Pancreas (tissue), 10 donors: ENCODE measurements around the gene ADAMTSL5. TPM values are rescaled to one million over a fixed set of nuclear protein-coding genes. Genes with fewer than 3 reads are reported as not detected.
"Not testable (repeated sequence)": the region's sequence is repeated elsewhere in the genome, so short reads cannot be mapped to it uniquely, and the experiment has no call there.

Source experiments
- ATAC-seq, 4 donors: fragments of 200-7000 bp; cut with Tn5 transposase; one replicate each; pipeline versions ENCODE4 v1.8.0 to v1.9.1; 2020; ENCODE audit warnings: mild to moderate bottlenecking in 4 of 4, moderate library complexity in 4 of 4
- DNase-seq, 6 donors: peaks; one replicate each; pipeline ENCODE4 v3.0.0-alpha.2; 2020
- FAIRE-seq: peaks from 2 replicates; lab custom pipeline; 2012; peaks lifted over from hg19 to GRCh38; lab: Jason Lieb, UNC
- H3K27ac ChIP-seq, 4 donors: fragments of 200-600 bp; sonication (generic); 1 replicate in 3 of 4; 2 replicates in 1 of 4; pipeline versions ENCODE4 v1.5.0 to v1.8.0; 2020
- H3K27me3 ChIP-seq, 4 donors: fragments of 200-600 bp; one replicate each; pipeline ENCODE4 v1.8.0; 2021
- H3K36me3 ChIP-seq, 3 donors: fragments of 200-600 bp; sonication (generic) in 1 of 3; one replicate each; pipeline versions ENCODE4 v1.5.0 to v1.8.0; 2020 to 2021
- H3K4me1 ChIP-seq, 3 donors: fragments of 200-600 bp; one replicate each; pipeline ENCODE4 v1.8.0; 2021
- H3K4me3 ChIP-seq, 4 donors: fragments of 200-600 bp; sonication (generic) in 2 of 4; one replicate each; pipeline versions ENCODE4 v1.5.0 to v1.8.0; 2020 to 2021
- H3K9me3 ChIP-seq, 4 donors: fragments of 200-600 bp; one replicate each; pipeline ENCODE4 v1.8.0; 2021
- CTCF ChIP-seq, 4 donors: fragments of 200-600 bp; sonication (generic) in 3 of 4; IDR thresholded peaks; one replicate each; pipeline versions ENCODE4 v1.5.0 to v1.8.0; 2021; ENCODE audit warnings: antibody characterized with exemption in 4 of 4
- WGBS, 2 donors: extraction: QIAGEN DNeasy Blood & Tissue Kit; methylation state at CpG; one replicate each; pipeline ENCODE4 v1.1.7; 2013; 5-methylcytosine and 5-hydroxymethylcytosine counted together
- intact Hi-C, 3 donors: fragments of 100-400 bp; cut with DNase I; formaldehyde crosslinking; loops; one replicate each; pipeline versions ENCODE4 v1.11.1 to v1.14.2; 2022
- polyA plus RNA-seq, 2 donors: library from polyadenylated mRNA; stranded (reverse); fragments of 200-250 nt; gene quantifications; one replicate each; pipeline ENCODE4 v1.2.3, GENCODE V29; 2013
- total RNA-seq, 6 donors: library from RNA; stranded (reverse); fragmentation: NEBNext Ultra II Directional in 4 of 6; extraction: Animal tissue kit (Norgen Biotek cat#: 25700) in 4 of 6; gene quantifications; one replicate each; pipeline versions ENCODE4 v1.2.1 to v1.2.4, GENCODE V29; 2021 to 2023
- donor health status: healthy with polysubstance abuse.
- donor health status: DM: no; HTN: no; CAD: no; lungs with moderate emphysema.
- donor health status: DM: no; HTN: no; CAD: no.
- donor health status: control.
- donor health status: control.
- donor health status: Bipolar disorder and iron deficiency.
- donor health status: DM: yes; HTN: yes; CAD: no.
- donor health status: DM: no; HTN: no; CAD: no.
- donor health status: DM: no; HTN: no; CAD: no.
- donor health status: DM: yes; HTN: yes; CAD: no.

The ADAMTSL5 gene
- total and polyA plus RNA-seq, 8 donors = 0.23 to 4.0 (median 0.69) TPM

GRCh38 chr19:1520203-1520780 lies 7.5 kb upstream of the ADAMTSL5 start:
- no peaks in the 10 kb centered on the region for H3K36me3 ChIP-seq
- no peak overlapping the region for H3K27ac ChIP-seq
- no peak for ATAC-seq
- H3K4me3 ChIP-seq = no peak overlapping the region
- FAIRE-seq = no peak
- DNase-seq = no peak
- H3K9me3 ChIP-seq = no peaks in the 10 kb centered on the region
- H3K4me1 ChIP-seq = no peaks in the 10 kb centered on the region
- TF ChIP-seq CTCF (IDR thresholded peaks at IDR 0.05) = no peak
- 61 to 74% methylated on average over 17 of the region's 17 CpGs for WGBS, 2 donors
- H3K27me3 ChIP-seq = peaks cover 0 to 7% (median 2%) of the 10 kb centered on the region in 4 donors
- intact Hi-C loops = no loop called here

- ATAC-seq, FAIRE-seq: not testable (repeated sequence)
These were observed 7.0 kb upstream of the ADAMTSL5 start for GRCh38 chr19:1519802-1520201.

DNA sequence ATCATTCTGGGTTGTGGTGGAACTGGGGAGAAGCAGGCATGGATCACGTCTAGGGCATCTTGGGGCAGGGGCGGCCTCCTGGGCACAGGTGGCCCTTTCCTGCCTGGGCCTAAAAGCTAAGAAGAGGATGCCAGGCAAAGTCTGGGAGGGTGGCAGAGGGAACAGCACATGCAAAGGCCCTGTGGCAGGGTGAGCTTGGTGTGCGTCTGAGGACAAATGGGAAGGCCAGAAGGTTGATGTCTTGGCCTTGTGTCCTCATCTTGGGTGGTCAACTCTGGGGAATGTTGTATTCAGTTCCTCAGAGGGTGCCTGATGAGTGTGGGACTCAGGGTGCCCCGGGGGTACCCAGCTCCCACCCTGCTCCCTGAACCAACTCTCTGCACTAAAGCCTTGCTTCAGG lies 5.7 kb upstream of the ADAMTSL5 start:
- WGBS, 2 donors = 79 to 92% methylated on average over 4 of the region's 4 CpGs
- Histone ChIP-seq H3K4me3 (no peak overlapping the region), H3K4me1 (no peaks in the 10 kb centered on the region), H3K27me3 (peaks cover 0 to 5% (median 1%) of the 10 kb centered on the region in 4 donors), H3K9me3 (no peaks in the 10 kb centered on the region), H3K27ac (no peak overlapping the region), H3K36me3 (no peaks in the 10 kb centered on the region)
- no peak for FAIRE-seq
- no peak for ATAC-seq
- intact Hi-C loops = loop anchor here in 1 of 3 donors (10.0 kb wide), 1 partner anchor 74 kb away; no protein-coding TSS in a partner anchor
- TF ChIP-seq CTCF (IDR thresholded peaks at IDR 0.05) = no peak
- DNase-seq = no peak

More at GRCh38 chr19:1519802-1520201, 7.0 kb upstream of the ADAMTSL5 start:
- H3K27ac ChIP-seq, H3K4me1 ChIP-seq, H3K36me3 ChIP-seq, H3K27me3 ChIP-seq, DNase-seq, H3K9me3 ChIP-seq, H3K4me3 ChIP-seq: not testable (repeated sequence)
- WGBS, 2 donors = 72 to 87% methylated on average over 8 of the region's 8 CpGs
- intact Hi-C loops = loop anchor here in 1 of 3 donors (10.0 kb wide), 1 partner anchor 75 kb away; no protein-coding TSS in a partner anchor

DNA sequence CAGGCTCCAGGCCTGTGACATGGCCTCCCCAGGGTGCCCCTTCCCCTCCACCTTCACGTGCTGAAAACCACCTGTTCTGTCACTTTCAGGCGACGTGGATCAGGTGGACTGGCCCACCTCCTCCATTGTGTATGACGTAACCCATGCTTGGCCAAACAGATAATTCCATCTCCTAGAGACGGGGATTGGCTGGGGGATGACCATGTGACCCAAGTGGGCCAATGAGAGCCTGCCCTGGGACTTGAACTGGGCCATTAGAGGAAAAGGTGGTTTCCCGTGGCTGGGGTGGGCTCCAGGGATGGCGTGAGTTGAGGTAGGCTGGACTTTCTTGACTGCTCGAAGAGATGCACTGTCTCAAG lies 3.6 kb upstream of the ADAMTSL5 start:
- 73 to 81% methylated on average over 8 of the region's 8 CpGs for WGBS, 2 donors
- Histone ChIP-seq H3K4me3 (no peak overlapping the region), H3K27me3 (no peaks in the 10 kb centered on the region), H3K4me1 (no peaks in the 10 kb centered on the region), H3K36me3 (no peaks in the 10 kb centered on the region), H3K9me3 (no peaks in the 10 kb centered on the region), H3K27ac (no peak overlapping the region)
- DNase-seq = no peak
- no peak for ATAC-seq
- TF ChIP-seq CTCF (IDR thresholded peaks at IDR 0.05) = no peak
- no peak for FAIRE-seq
- intact Hi-C loops = loop anchor here in 1 of 3 donors (10.0 kb wide), 1 partner anchor 72 kb away; no protein-coding TSS in a partner anchor

- DNase-seq (peak in 1 of 6 donors; percentile 25), ATAC-seq (no peak), FAIRE-seq (no peak)
- no peaks in the 10 kb centered on the region for H3K9me3 ChIP-seq
- H3K4me3 ChIP-seq = no peak overlapping the region
- H3K27me3 ChIP-seq = no peaks in the 10 kb centered on the region
- no peak overlapping the region for H3K27ac ChIP-seq
- intact Hi-C loops = loop anchor here in 1 of 3 donors (10.0 kb wide), 1 partner anchor 70 kb away; no protein-coding TSS in a partner anchor
- TF ChIP-seq CTCF (IDR thresholded peaks at IDR 0.05) = no peak
- 56 to 63% methylated on average over 14 of the region's 14 CpGs for WGBS, 2 donors
- H3K4me1 ChIP-seq = no peaks in the 10 kb centered on the region
- H3K36me3 ChIP-seq = no peaks in the 10 kb centered on the region
These were observed 2.3 kb upstream of the ADAMTSL5 start for GRCh38 chr19:1514986-1515721.
